GM19397 (cell line): Measurements from ENCODE around the gene TMEM126A.
A peak's percentile ranks its signal among the peaks of the same experiment; 100 is the strongest.
"Not testable (repeated sequence)": the region's sequence is repeated elsewhere in the genome, so short reads cannot be mapped to it uniquely, and the experiment has no call there.

Experiments
- ATAC-seq: cut with Tn5 transposase; IDR thresholded peaks from one replicate; pipeline ENCODE4 v1.9.1; 2021; ENCODE audit warnings: mild to moderate bottlenecking, moderate library complexity; ENCODE audit not compliant: unreplicated experiment

Gene TMEM126A

DNA sequence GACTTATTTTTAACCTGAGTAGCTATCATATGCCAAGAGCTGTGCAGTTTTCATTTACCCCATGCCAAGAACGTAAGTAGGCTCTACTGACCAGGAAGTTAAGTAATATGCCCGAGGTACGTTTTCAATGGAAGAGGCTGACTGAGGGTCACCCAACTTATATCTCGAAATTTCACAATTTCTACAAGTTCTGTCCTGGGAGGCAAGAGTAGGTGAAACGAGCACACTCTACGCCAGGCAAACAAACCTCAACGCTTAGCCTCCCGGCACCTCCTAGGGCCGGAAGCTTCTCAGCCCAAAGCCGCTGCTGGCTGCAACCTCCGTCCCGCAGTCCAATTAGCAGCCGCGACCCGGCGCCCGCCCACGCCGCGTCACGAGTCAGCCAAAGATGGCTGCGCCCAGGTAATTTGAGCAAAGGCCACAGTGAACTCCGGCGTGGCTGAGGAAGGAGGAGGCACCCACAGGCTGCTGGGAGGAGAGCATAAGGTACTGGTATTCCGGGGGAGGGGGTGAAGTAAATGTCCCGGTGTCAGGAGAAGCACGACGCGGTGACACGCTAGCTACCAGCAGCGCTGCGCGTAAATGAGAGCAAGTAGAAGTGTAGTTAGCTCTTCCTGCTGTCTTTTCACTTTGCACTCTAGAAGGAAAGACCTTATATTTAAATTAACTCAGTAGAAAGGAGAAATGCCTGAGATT is at the start of gene TMEM126A:
Gene TMEM126A (plus strand): TSS at position 364 of the 696 bp plus-strand sequence. CDS start 2,289 bp downstream, outside the sequence.
- ATAC-seq, result peak; percentile 100

DNA sequence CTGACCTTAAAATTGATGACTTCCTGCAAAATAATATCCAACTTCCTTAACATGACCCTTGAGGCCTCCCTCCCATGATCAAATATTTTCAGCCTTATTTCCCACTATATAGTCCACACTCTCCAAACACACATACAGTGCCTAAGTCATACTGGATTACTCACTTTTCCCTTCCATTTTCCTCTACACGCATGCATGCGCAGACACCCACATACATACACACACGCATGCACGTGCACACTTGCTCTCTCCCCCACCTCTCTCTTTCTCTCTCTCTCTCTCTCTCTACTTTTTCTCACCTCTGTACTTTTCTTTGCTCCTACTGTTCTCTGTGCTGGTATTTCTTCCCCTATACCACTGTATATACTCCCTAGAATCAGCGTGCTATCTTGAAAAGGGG is 48.7 kb upstream of the TMEM126A start:
- no peak for ATAC-seq

DNA sequence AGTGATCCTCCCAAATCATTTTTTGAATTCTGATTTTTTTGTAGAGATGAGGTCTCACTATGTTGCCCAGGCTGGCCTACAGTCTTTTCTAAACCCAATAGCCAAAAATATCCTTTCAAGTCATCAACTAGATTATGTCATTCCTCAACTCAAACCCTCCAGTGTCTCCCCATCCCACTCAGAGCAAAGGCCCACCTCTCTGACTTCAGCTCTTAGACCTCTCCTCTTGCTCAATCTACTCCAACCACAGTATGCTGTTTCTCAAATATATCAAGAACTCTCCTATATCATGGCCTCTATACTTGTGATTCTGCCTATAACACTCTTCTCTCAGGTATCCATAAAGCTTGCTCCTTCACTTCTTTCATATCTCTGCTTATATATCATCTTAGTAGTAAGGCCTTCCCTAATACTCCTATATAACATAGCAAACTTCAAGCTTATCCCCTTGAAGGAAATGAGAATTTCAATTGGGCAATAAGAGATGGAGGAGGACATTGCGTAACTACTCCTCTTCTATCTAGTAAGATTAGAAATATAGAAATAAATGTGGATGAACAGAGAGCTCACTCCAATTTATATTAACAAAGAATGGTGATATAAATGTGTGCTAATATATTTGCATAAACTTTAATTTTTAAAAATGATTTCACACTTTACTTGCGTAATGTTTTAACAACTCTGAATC is 45.1 kb upstream of the TMEM126A start:
- no peak for ATAC-seq

DNA sequence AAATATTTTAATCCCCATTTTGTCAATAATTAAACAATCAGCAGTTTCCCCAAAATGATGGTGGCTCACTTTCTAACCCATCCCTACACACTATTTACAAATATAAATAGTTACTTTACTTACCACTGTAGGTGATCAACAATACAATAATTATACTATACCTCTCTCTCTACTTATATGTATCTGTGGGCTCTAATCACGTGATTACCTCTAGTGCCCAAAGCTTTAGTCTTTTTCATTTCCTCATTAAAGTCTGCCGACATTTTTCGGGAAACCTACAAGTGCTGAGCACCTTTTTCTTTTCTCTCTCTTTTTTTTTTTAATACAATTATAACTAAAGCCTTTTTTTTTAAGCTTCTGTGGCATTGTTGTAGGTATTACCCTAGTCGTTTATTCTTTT is 44.5 kb upstream of the TMEM126A start:
- ATAC-seq, result no peak

DNA sequence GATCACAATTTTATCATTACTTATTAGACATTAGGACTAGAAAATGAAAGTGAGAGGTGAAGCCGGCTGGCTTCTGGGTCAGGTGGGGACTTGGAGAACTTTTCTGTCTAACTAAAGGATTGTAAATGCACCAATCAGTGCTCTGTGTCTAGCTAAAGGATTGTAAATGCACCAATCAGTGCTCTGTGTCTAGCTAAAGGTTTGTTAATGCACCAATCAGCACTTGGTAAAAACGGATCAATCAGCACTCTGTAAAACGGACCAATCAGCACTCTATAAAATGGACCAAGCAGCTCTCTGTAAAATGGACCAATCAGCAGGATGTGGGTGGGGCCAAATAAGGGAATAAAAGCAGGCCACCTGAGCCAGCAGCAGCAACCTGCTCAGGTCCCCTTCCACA is 41.5 kb upstream of the TMEM126A start:
- ATAC-seq, result not testable (repeated sequence)

DNA sequence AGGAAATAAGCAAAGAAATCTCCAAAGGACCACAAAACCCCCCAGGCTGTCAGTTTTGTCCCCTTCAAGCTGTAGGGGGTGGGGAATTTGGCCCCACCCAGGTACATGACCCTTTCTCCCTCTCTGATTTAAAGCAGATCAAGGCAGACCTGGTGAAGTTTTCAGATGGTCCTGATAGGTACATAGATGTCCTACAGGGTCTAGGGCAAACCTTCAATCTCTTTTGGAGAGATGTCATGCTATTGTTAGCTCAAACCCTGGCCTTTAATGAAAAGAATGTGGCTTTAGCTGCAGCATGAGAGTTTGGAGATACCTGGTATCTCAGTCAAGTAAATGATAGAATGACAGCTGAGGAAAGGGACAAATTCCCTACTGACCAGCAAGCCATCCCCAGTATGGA is 39.1 kb upstream of the TMEM126A start:
- not testable (repeated sequence) for ATAC-seq

DNA sequence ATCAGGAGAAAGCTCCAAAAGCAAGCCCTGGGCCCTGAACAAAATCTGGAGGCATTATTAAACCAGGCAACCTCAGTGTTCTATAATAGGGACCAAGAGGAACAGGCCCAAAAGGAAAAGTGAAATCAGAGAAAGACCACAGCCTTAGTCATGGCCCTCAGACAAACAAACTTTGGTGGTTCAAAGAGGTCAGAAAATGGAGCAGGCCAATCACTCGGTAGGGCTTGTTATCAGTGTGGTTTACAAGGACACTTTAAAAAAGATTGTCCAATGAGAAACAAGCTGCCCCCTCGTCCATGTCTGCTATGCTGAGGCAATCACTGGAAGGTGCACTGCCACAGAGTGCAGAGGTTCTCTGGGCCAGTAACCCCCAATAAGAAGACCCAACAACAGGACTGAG is 38.5 kb upstream of the TMEM126A start:
- ATAC-seq, result not testable (repeated sequence)

DNA sequence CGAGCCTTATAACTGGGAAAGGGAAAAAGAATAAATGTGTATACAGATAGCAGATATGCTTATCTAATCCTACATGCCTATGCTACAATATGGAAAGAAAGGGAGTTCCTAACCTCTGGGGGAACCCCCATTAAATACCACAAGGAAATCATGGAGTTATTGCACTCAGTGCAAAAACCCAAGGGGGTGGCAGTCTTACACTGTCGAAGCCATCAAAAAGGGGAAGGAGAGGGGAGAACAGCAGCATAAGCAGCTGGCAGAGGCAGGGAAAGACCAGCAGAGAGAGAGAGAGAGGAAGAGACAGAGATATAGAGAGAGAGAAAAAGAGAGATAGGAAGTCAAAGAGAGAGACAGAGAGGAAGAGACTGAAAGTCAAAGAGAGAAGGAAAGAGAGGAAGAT is 36.1 kb upstream of the TMEM126A start:
- not testable (repeated sequence) for ATAC-seq

DNA sequence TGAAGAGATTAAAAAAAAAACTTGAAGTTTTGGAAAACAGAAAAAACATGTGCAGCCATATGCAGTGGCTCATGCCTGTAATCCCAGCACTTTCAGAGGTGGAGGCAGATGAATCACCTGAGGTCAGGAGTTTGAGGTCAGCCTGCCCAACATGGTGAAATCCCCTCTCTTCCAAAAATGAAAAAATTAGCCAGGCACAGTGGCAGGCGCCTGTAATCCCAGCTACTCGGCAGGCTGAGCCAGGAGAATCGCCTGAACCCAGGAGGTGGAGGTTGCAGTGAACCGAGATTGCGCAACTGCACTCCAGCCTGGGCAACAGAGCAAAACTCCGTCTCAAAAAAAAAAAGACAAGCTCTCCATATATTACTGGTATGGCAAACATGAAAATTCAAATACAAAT is 28.3 kb upstream of the TMEM126A start:
- no peak for ATAC-seq

DNA sequence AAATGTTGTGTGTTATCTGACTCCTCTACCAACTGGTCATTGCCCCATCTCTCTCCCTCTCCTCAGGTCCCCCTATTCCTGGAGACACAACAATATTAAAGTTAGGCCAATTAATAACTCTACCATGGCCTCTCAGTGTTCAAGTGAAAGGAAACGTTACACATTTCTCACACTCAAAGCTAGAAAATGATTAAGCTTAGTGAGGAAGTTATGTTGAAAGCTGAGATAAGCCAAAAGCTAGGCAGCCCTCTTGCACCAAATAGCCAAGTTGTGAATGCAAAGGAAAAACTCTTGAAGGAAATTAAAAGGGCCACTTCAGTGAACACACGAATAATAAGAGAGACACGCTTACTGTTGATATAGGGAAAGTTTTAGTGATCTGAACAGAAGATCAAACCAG is 27.5 kb upstream of the TMEM126A start:
- no peak for ATAC-seq

DNA sequence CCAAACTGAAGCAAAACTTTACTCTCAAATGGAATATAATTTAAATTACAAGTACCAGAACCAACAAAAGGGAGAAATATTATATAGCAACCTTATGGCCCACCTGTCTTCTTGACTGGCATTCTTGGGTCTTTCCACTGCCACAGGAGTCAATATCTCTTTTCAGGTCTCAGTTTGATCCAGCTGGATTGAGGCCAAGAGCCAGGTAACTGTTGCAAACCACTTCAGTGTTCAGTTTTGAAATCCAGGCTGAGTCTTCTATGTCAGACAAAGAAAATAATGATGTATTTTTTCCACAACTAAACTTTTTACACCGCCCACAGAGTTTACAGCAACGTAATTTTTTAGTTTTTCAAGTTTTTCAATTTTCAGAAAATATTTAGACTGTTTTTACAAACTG is 21.3 kb upstream of the TMEM126A start:
- no peak for ATAC-seq

DNA sequence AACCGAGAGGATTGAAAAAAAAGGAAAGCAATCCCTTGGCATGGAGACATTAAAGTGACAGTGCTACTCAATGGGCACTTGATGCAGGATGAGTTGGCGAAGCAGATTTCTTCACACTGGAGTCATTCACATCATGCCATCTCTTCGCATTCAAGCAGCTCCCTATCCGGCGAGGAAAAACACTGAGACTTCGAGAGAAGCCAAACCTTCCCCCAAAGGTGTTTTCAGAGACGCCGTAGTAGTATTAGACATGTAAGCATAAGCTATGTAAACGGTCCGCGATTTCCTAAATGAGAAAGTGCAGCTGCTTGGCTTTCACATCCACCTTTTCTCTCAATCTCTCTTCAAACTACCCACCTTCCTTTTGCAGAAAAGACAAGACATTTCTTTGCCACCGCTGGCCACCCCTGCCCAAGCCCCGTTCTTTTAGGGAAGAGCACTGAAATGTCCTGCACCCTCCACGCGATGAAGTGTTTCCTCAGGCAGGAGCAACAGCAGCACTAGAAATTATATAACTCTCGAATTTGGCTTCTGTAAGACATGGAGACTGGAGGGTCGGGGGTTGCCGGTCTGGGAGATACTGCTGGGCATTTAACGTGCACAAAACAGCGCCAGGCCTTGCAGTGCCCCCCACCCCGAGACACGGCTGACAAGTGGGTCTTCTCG is 20.3 kb upstream of the TMEM126A start, which contains the start of gene DLG2:
Gene DLG2 (minus strand): TSS at position 13 of the 666 bp plus-strand sequence.
- peak; percentile 0 for ATAC-seq

DNA sequence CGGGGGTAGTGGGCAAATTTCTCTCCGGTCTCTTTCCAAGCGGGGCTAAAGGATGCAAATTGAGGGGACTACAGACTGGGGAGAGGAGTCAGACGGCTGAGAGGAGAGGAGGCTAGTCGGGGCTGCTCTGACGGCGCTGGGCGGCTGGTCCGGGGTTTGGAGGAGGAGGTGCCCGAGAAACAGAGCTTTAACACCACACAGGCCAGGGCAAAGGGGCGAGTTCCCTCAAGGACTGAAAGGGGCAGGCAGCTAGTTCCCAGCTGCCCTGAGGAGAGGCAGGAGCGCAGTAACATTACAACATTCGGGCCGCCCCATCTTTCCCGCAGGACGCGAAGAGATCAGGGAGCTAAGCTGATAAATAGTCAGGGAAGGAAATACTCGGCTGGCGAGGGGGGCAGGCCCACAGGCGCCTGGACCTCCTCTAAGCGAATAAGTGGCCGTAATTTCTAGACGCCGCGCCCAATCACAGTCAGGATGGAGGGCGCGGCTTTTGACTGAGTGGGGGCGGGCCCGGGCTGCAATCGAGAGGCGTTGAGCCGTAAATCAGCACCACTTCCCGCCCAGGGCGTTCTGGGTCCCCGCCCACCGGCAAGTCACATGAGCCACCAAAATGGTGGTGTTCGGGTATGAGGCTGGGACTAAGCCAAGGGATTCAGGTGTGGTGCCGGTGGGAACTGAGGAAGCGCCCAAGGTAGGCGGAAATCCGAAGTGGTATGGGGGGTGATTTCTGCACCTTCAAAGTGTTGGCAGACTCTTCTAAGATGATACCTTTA is 19.6 kb upstream of the TMEM126A start, which contains the start of gene TMEM126B:
Gene TMEM126B (plus strand): TSS at position 596 of the 773 bp plus-strand sequence. CDS start 15 bp downstream, at position 611.
- peak; percentile 99 for ATAC-seq

DNA sequence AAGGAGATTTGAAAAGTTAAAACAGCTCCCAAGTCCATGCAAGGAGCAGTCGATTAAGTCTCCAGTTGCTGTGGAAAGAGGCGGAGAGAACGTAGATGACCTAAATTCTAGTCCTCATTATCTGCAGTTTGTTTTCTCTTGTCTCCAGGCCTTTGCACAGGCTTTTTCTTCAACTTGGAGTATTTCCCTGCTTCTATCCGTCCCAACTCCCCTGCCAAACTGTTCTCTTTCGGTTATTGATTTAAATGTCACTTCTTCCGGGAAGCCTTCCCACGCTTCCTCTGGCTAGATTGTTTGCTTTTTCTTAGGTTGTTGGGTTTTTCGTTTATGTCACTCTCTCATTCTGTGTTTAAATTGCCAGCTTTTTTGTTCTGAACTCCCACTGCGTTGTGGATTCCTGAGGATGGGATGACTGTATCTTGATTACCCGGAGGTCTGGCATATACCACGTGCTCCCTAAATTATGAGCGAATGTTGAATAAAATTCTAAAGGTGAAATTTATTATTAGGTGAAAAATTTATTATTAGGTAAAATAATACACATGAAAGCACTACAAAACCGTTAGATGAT is 18.9 kb upstream of the TMEM126A start:
- ATAC-seq, result peak; percentile 5

DNA sequence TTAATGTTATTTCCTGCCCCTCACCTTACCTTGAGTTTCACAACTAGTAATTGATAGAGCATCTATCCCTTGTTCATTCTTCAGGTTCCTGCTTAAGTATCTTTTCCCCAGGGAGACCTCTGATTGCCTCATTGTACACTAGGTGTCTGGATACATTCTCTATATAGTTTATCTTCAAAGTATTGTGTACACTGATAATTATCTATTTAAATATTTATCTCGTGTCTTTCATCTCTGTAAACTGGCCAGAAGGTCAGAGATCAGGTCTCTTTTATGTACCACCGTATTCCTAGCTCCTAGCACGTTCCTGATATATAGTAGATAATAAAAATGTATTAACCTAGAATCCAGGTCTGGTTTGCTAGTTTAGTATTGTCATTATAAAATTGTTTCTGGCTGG is 13.0 kb upstream of the TMEM126A start:
- no peak for ATAC-seq

DNA sequence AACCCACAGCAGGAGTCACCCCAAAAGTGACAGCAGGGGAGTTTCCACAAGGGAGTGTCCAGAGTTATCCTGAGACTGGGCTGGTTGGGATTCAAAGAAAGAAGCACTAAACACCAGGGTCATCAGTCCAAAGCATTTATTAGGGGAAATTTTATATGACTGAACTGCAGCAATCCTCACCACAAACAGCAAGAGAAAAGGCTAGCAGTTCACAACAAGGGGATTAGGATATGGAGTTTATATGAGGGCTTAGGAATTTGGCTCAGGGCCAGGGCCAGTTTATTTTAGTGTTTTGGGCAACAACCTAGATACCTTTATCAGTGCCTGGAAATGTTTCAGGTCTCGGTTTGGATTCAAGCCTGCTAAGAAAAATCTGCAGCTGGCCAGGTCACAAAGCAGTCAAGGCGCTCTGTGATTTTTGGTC is 4.6 kb upstream of the TMEM126A start:
- ATAC-seq, result no peak

DNA sequence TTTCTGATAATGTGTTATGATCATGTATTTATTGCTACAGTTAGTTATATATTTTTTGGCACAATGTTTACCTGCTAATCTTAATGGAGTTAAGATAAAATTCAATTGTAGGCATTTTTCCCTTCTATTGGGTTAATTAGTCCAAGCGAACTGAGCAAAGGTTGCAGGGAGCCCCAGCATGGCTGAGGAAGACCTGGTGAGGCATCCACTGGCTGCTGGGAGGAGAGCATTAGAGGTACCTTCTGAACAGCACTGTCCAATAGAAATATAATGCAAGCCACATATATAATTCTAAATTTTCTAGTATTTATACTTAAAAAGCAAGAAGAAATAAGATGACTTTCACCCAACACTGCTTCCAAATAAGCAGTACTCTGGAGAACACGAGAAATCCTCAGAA is 689 bp upstream of the TMEM126A start:
- no peak for ATAC-seq

DNA sequence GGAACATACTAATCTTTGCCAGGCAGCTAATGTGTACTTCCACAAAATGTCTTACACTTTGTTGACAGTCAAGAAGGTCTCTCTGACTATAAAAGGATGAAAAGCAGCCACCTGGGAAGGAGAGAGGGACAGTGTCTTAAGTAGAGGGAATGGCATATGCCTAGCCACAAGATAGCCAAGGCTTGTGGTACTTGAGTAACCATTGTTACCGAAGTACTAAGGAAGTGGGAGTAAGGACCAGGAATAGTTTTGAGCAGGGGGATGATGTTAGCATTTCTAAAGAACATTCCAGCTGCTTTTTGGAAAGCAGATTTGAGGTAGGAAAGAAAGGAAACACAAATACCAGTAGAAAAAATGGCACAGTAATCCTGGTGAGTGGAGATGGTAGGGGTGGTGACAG is 3.4 kb downstream of the TMEM126A start:
- no peak for ATAC-seq

DNA sequence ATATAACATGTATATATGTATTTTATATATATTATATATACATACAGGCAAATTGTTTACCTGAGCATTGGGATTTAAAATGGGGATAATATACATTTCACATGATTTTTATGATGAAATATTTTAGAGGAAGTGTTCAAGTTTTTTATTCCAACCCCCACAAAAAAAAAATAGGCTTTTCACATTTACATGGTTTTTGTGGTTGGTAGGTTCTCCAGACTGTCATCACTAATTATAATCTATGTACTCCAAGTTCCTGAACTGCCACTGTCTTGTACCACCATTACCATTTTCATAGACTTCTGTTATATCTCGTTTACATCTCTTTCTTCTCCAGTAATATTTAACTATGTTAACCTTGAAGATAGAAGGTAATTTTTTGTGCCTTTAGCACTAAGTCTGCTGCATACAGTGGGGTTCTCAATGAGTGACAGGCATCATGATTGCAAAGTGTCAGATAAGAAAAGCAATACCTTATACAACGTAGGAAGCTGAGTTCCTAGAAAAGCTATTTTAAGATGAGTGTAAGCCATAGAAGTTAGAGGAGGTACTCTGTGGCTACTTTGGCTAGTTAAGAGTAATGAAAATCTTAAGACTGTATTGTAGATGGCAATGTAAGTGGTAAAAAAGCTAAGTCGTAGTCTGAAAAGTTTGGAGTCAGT is 5.2 kb downstream of the TMEM126A start:
- ATAC-seq, result no peak

DNA sequence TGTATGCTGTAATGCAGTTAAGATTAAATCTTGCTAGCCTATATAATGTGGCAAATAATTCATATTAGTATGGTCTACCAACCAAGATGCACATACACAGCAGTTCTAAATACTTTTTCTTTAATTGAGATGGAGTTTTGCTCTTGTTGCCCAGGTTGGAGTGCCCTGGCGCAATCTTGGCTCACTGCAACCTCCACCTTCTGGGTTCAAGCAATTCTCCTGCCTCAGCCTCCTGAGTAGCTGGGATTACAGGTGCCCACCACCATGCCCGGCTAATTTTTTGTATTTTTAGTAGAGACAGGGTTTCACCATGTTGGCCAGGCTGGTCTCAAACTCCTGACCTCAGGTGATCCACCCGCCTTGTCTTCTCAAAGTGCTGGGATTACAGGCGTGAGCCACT is 6.6 kb downstream of the TMEM126A start:
- not testable (repeated sequence) for ATAC-seq
